ENCODE measurements around the gene DAAM1. TPM values are rescaled to one million over a fixed set of nuclear protein-coding genes. Genes with fewer than 3 reads are reported as not detected.

The DAAM1 gene
- polyA plus RNA-seq, 1 donor (not counting 4 experiments of a cell fraction or from before 2014, with no cell fraction given) = 44.6 TPM

- no peaks in the 10 kb centered on the region for H3K9me1 ChIP-seq (ENCODE audit: control insufficient read depth, extremely low read depth, insufficient read depth, low read length)
- no peak overlapping the region for H3K4me2 ChIP-seq (ENCODE audit: control insufficient read depth, extremely low read depth, insufficient read depth, low read depth, low read length)
- dilution Hi-C loops (cut with MboI; ENCODE audit: extremely low pct_ligation_motif_present, low sequenced_read_pairs) = no loop called here
- no peaks in the 10 kb centered on the region for H3K36me3 ChIP-seq (ENCODE audit: control insufficient read depth in 2 of 2, extremely low read depth in 1 of 2, insufficient read depth in 2 of 2, low read length in 2 of 2)
- H4K20me1 ChIP-seq (ENCODE audit: control insufficient read depth, extremely low read depth, insufficient read depth, low read length) = no peaks in the 10 kb centered on the region
- no peak overlapping the region for H3K4me3 ChIP-seq (ENCODE audit: control insufficient read depth in 2 of 3, extremely low read depth in 1 of 3, insufficient read depth in 2 of 3, low read depth in 1 of 3, low read length in 3 of 3)
- no peak for DNase-seq (ENCODE audit: low read depth, low spot score)
- H3K27me3 ChIP-seq (ENCODE audit: control insufficient read depth, extremely low read depth, insufficient read depth, low read length) = no peaks in the 10 kb centered on the region
- no peaks in the 10 kb centered on the region for H3K9me3 ChIP-seq (ENCODE audit: control insufficient read depth, low read depth, low read length)
- H3K9ac ChIP-seq (ENCODE audit: control insufficient read depth, extremely low read depth, insufficient read depth, low read length) = no peak overlapping the region
- no peaks in the 10 kb centered on the region for H3K79me2 ChIP-seq (ENCODE audit: control insufficient read depth, insufficient read depth, low read length)
- FAIRE-seq = no peak
- TF ChIP-seq CTCF (optimal IDR thresholded peaks at IDR 0.05 in 1 of 3, IDR thresholded peaks at IDR 0.05 in 1 of 3, conservative IDR thresholded peaks at IDR 0.05 in 1 of 3; ENCODE audit: extremely low read depth in 1 of 3, insufficient read depth in 2 of 3, low read length in 3 of 3) (no peak), EZH2 (IDR thresholded peaks at IDR 0.05; ENCODE audit: low read length) (no peak)
- no peaks in the 10 kb centered on the region for H3K4me1 ChIP-seq (ENCODE audit: control insufficient read depth, extremely low read depth, insufficient read depth, low read length)
- no peak overlapping the region for H3K27ac ChIP-seq (ENCODE audit: control insufficient read depth, insufficient read depth, low read length)
- no peak overlapping the region for H2AFZ ChIP-seq (ENCODE audit: control insufficient read depth, low read length)
Measured at GRCh38 chr14:59377991-59378601, 189.6 kb downstream of the DAAM1 start.

- DNase-seq (ENCODE audit: low read depth, low spot score) = no peak
- H3K9me3 ChIP-seq (ENCODE audit: control insufficient read depth, low read depth, low read length) = no peaks in the 10 kb centered on the region
- H3K9me1 ChIP-seq (ENCODE audit: control insufficient read depth, extremely low read depth, insufficient read depth, low read length) = no peaks in the 10 kb centered on the region
- no peak overlapping the region for H3K27ac ChIP-seq (ENCODE audit: control insufficient read depth, insufficient read depth, low read length)
- H3K36me3 ChIP-seq (ENCODE audit: control insufficient read depth in 2 of 2, extremely low read depth in 1 of 2, insufficient read depth in 2 of 2, low read length in 2 of 2) = no peaks in the 10 kb centered on the region
- FAIRE-seq = peak; percentile 62
- H3K79me2 ChIP-seq (ENCODE audit: control insufficient read depth, insufficient read depth, low read length) = no peaks in the 10 kb centered on the region
- H3K27me3 ChIP-seq (ENCODE audit: control insufficient read depth, extremely low read depth, insufficient read depth, low read length) = no peaks in the 10 kb centered on the region
- no peak overlapping the region for H3K9ac ChIP-seq (ENCODE audit: control insufficient read depth, extremely low read depth, insufficient read depth, low read length)
- no peak overlapping the region for H3K4me3 ChIP-seq (ENCODE audit: control insufficient read depth in 2 of 3, extremely low read depth in 1 of 3, insufficient read depth in 2 of 3, low read depth in 1 of 3, low read length in 3 of 3)
- peaks cover 14% of the 10 kb centered on the region for H3K4me1 ChIP-seq (ENCODE audit: control insufficient read depth, extremely low read depth, insufficient read depth, low read length)
- dilution Hi-C loops (cut with MboI; ENCODE audit: extremely low pct_ligation_motif_present, low sequenced_read_pairs) = no loop called here
- no peaks in the 10 kb centered on the region for H4K20me1 ChIP-seq (ENCODE audit: control insufficient read depth, extremely low read depth, insufficient read depth, low read length)
- TF ChIP-seq EZH2 (IDR thresholded peaks at IDR 0.05; ENCODE audit: low read length) = no peak
- no peak for TF ChIP-seq CTCF (optimal IDR thresholded peaks at IDR 0.05 in 1 of 3, IDR thresholded peaks at IDR 0.05 in 1 of 3, conservative IDR thresholded peaks at IDR 0.05 in 1 of 3; ENCODE audit: extremely low read depth in 1 of 3, insufficient read depth in 2 of 3, low read length in 3 of 3)
- no peak overlapping the region for H3K4me2 ChIP-seq (ENCODE audit: control insufficient read depth, extremely low read depth, insufficient read depth, low read depth, low read length)
- no peak overlapping the region for H2AFZ ChIP-seq (ENCODE audit: control insufficient read depth, low read length)
Measured at GRCh38 chr14:59389936-59390335, 201.5 kb downstream of the DAAM1 start.
